K562 (cell line): Measurements from ENCODE around the gene DIP2B. TPM values are rescaled to one million over a fixed set of nuclear protein-coding genes. Genes with fewer than 3 reads are reported as not detected.
A peak's percentile ranks its signal among the peaks of the same experiment; 100 is the strongest.

Source experiments
- FOXO4 ChIP-seq: fragments of 450-650 bp; formaldehyde crosslinking; IDR thresholded peaks from 2 replicates; pipeline ENCODE4 v1.4.0; 2020; ENCODE audit warnings: mild to moderate bottlenecking, moderate library complexity
- MITF ChIP-seq: IDR thresholded peaks from 2 replicates; pipeline ENCODE4 v1.6.1; 2014; ENCODE audit warnings: antibody characterized with exemption
- PHF20 ChIP-seq: fragments of 450-650 bp; IDR thresholded peaks from 2 replicates; pipeline ENCODE4 v1.6.1; 2018; ENCODE audit not compliant: partially characterized antibody
- RAD51 ChIP-seq: fragments of 450-650 bp; IDR thresholded peaks from 2 replicates; pipeline ENCODE4 v1.7.1; 2016; ENCODE audit warnings: low read depth, mild to moderate bottlenecking, borderline replicate concordance
- ZNF134 ChIP-seq: fragments of 250-450 bp; sonication (Bioruptor Pico); conservative IDR thresholded peaks from 2 replicates; pipeline ENCODE4 v1.4.0; 2020
- ZNF232 ChIP-seq: sonication (generic); formaldehyde crosslinking; IDR thresholded peaks from 2 replicates; pipeline ENCODE4 v1.8.0; 2022; ENCODE audit warnings: mild to moderate bottlenecking, missing genetic modification reagents
- polyA plus RNA-seq, 8 experiments: library from polyadenylated mRNA; depleted of rRNA in 4 of 8; stranded (reverse) in 5 of 8; unstranded in 3 of 8; fragments of >200 nt; fragmentation: Nextera tagmentation in 2 of 8; fragmentation: Illumina TruSeq in 1 of 8; extraction: Ambion mirVana in 2 of 8; extraction: Trizol in 1 of 8; gene quantifications; 2 replicates each; pipeline versions ENCODE4 v1.2.1 to v1.2.3, GENCODE V29; 2011 to 2014; ENCODE audit warnings: inconsistent platforms in 1 of 8, missing spikeins in 1 of 8
- total RNA-seq, 7 experiments: library from RNA; depleted of rRNA in 6 of 7; stranded (reverse); fragments of >200 nt in 6 of 7; fragmentation: Illumina TruSeq in 2 of 7; extraction: Trizol in 2 of 7; gene quantifications; 2 replicates each; pipeline versions ENCODE4 v1.2.1 to v1.2.3, GENCODE V29; 2011 to 2021; ENCODE audit warnings: low replicate concordance in 1 of 7
- TF ChIP-seq, protein P1 (sequence below): fragments of 250-450 bp; sonication (Bioruptor Pico); IDR thresholded peaks from 2 replicates; pipeline ENCODE4 v1.8.0; 2021; ENCODE audit warnings: moderate library complexity, mild to moderate bottlenecking, inconsistent platforms
- TF ChIP-seq, protein P2 (sequence below): sonication (generic); formaldehyde crosslinking; IDR thresholded peaks from 2 replicates; pipeline ENCODE4 v1.8.1; 2023; ENCODE audit warnings: mild to moderate bottlenecking, missing genetic modification reagents

Gene DIP2B
- total and polyA plus RNA-seq, 9 of the 15 experiments (the other 6 are each of a cell fraction or from before 2014, with no cell fraction given): 4.6 to 26.1 (median 18.8) TPM

DNA sequence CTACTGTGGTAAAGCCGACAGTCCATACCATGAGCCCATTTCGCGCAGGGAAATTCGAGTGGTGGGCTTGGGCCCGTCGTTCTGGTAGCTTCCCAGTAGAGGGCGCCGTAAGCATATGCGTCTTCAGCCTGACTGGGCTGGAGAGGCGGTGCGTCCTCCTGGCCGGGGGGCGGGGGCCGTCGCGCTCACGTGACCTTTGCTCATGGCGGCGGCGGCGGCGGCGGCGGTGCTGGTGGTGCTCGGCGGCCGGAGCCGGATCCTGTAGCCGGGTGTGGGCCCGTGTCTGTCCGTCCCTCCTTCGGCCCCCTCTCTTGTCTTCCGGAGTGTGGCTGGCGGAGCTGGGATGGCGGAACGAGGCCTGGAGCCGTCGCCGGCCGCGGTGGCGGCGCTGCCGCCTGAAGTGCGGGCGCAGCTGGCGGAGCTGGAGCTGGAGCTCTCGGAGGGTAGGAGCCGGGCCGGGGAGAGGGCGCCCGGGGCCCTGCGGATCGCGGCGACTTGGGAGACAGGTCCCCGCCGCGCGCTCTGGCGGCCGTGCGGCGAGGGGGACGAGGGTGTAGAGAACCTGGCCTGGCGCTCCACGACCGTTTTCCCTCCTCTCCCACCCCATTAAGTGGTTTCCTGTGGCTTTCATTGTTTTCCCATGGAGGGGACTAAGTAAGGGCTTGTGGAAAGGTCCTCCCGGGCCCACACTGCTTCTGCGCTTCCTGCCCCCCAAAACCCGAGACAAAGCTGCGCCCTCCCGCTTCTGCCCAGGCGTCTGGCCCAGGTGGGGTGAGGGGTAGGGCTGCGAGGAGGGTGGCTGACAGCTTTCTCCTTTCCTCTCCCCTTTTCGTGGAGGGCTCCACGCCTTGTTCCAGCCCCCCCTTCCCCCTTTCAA, at the start of gene DIP2B (continued):
- TF ChIP-seq RAD51: peak; percentile 94
- TF ChIP-seq ZNF232 (CRISPR knock-in tag): 0 out of 2 replicates have a peak, but pooled peaks have one; percentile 24
- TF ChIP-seq, protein P1, sequence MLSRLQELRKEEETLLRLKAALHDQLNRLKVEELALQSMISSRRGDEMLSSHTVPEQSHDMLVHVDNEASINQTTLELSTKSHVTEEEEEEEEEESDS (CRISPR knock-in tag): no peak
- TF ChIP-seq ZNF134 (CRISPR knock-in tag): no peak
- TF ChIP-seq MITF: peak; percentile 88
- TF ChIP-seq, protein P2, sequence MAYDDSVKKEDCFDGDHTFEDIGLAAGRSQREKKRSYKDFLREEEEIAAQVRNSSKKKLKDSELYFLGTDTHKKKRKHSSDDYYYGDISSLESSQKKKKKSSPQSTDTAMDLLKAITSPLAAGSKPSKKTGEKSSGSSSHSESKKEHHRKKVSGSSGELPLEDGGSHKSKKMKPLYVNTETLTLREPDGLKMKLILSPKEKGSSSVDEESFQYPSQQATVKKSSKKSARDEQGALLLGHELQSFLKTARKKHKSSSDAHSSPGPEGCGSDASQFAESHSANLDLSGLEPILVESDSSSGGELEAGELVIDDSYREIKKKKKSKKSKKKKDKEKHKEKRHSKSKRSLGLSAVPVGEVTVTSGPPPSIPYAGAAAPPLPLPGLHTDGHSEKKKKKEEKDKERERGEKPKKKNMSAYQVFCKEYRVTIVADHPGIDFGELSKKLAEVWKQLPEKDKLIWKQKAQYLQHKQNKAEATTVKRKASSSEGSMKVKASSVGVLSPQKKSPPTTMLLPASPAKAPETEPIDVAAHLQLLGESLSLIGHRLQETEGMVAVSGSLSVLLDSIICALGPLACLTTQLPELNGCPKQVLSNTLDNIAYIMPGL: 0 out of 2 replicates have a peak, but pooled peaks have one; percentile 52
- no peak for TF ChIP-seq FOXO4 (CRISPR knock-in tag)
- no peak for TF ChIP-seq PHF20
